GM21529 (cell line): ENCODE measurements around the gene FAM111A.
"Not testable (repeated sequence)": the region's sequence is repeated elsewhere in the genome, so short reads cannot be mapped to it uniquely, and the experiment has no call there.

Source experiments
- ATAC-seq: cut with Tn5 transposase; IDR thresholded peaks from one replicate; pipeline ENCODE4 v1.9.1; 2021; ENCODE audit not compliant: unreplicated experiment

Gene FAM111A, protein sequence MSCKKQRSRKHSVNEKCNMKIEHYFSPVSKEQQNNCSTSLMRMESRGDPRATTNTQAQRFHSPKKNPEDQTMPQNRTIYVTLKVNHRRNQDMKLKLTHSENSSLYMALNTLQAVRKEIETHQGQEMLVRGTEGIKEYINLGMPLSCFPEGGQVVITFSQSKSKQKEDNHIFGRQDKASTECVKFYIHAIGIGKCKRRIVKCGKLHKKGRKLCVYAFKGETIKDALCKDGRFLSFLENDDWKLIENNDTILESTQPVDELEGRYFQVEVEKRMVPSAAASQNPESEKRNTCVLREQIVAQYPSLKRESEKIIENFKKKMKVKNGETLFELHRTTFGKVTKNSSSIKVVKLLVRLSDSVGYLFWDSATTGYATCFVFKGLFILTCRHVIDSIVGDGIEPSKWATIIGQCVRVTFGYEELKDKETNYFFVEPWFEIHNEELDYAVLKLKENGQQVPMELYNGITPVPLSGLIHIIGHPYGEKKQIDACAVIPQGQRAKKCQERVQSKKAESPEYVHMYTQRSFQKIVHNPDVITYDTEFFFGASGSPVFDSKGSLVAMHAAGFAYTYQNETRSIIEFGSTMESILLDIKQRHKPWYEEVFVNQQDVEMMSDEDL

DNA sequence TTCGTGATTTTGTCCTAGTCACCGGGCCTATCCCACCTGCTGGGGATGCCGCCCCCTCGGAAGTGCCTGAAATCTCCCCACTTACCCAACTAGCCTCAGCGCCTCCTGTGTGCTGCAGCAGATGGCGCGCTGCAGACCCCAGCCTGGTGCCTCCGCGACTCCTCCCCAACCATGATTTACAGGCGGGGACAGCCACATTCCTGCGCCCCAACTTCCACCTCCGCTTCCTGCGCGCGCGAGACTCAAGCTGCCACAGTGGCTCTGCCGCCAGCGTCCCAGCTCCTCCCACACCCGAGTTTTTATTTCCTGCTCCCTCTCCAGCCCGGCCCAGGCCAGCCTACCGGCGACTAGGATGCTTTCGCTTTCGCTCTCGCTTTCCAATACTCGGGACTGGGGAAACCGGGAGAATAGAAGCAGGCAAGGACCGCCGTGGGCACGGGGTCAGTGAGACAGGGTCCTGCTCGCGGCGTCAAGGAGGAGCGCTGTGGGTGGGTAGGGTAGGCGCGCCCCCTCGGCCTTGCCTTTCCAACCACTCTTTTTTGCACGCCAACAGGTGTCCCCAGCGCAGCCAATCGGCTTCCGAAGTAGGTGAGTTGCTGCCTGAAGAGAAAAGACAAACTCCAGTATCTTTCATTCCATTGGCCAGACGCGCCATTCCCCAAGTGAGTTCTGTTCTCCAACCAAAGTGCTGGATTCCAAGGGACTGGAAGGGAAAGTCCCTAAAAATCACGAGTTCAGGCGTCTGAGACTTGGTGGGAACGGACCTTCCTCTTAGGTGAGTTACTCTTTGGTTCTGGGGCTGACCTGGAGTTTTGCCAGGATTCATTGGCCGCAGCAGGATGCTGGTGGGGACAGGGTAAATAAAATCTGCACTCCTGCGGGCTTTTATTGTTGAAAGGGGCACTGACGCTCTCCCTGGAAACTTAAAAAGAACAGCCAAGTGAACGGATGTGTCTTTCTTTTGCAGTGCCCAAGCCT, at the start of gene FAM111A:
TSS of gene FAM111A (plus strand) at position 327 of the 978 bp plus-strand sequence. CDS start 6,017 bp downstream, outside the sequence.
- peak; percentile 69 for ATAC-seq

DNA sequence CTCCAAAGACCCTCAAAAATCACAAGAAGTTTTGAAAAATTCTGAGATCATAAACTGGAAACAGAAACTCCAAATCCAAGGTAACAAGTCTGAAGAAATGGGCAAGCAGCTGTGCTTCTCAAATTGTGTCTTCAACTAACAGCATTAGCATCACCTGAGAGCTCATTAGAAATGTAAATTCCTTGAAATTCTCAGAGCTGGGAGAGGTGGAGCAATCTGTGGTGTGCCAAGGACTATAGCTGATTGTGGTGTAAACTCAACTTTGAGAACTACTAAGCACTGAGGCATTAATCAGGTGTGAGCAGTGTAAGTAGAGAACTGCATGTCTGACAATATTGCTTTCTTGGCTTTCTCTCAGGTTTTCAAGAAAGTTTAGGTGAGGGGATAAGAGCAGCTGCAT, 49.1 kb upstream of the FAM111A start:
- ATAC-seq = not testable (repeated sequence)

DNA sequence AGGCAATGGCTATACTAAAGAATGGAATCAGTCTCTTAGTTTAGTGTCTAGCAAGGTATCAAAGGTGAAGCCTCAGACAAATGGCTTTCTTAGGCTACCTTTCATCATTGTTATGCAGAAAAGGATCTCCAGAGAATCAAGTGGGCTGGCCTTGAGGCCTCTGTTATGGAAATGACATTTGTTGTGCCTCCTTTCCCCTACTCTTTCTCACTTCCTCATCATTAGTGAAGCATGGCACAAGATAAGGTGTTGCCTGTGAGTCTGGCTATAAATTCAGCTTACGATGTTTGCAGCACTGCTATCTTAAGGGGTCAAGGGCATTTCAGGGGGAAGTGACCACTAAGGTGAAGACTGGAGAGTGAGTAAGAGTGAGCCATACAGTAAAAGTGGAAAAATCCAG, 47.4 kb upstream of the FAM111A start:
- ATAC-seq = peak; percentile 73

DNA sequence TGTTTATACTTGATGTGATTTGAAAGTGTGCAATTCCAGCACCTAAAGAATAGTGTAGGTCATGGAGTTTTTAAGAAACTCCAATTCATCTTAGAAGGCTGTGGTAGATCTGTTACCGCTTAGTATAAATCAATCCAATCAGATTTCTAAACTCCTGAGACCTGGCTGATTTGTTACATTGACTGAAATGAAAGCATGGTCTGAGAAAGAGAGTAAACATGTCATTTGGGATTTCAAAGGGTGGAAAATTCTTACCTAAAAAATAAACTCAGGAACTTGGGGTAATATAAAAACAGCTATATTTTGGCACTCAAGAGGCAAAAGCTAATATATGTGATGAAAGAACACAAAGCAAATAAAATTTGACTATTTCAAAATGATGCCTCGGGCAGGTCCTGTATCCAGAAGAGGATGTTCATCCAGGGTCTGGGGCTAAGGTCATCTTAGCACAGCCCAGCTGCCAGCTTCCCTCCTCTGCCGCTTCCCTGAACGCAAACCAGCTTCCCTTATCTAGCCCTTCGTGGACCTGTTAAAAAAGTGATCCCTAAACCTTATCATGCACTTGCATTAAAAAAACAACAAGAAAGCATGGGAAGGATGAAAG, 46.6 kb upstream of the FAM111A start:
- ATAC-seq = not testable (repeated sequence)

DNA sequence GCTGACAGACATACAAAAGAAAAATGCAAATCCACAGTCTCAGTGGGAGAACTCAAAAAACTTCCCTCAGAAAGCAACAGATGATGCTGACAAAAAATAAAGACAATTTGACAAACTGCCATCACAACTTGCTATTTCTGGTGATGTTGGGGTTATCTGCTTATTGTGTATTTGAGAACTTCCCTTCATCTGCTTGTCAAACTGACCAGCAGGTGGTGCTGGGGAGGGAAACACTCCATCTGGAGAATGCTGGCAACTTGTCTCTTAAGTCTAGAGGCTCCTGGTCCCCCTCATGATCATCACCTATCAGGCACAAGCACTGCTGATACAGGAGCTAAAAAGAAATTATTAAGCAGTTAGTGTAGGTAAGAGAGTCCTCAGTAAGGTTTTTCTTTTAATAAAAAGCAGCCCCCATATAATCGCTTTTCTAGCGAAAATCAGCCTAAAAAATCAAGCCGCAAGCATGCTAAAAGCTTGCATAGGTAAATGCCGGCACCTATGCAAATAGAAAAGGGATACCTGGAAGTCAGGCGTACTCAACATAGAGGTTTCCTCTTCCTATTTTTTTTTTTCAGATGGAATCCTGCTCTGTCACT, 45.4 kb upstream of the FAM111A start:
- peak; percentile 49 for ATAC-seq

DNA sequence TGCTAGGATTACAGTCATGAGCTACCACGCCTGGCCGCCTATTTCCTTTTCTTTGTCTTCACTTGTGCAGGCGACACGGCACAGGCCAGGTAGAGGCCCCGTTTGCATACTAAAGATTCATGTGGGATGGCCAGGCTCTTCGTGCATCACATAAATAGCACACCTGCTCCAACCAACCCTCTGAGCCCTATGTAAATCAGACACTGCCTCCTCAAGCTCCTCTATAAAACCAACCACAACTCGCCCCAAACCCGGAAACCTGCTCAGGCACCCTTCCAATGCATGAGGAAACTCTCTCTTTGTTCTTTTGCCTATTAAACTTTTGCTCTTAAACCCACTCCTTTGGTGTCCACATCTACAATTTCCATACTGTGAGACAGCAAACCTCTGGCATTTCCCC, 44.7 kb upstream of the FAM111A start:
- ATAC-seq = not testable (repeated sequence)

DNA sequence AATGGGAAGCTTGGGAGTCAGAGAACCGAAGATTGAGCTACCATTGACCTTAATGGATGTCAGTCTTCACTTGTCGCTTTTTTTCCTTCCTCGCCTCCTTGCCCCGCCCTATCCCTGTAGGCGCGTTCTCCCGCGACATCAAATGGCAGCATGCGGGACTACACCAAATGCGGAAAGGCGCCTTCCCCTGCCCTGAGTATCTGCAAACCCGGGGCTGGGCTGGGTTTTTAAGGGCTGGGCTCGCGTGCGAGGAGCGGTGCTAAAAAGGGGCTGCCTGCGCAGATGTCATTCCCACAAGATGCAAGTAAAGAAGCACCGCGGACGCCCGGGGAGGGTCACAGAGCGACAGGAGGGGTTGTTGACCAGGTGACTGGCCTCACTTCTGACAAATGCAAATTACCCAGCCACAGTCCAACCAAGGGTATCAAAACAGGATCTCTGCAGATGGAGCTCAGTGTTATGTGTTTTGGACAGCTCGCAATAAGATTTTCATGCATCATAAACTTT, 40.3 kb upstream of the FAM111A start:
- ATAC-seq = peak; percentile 70

DNA sequence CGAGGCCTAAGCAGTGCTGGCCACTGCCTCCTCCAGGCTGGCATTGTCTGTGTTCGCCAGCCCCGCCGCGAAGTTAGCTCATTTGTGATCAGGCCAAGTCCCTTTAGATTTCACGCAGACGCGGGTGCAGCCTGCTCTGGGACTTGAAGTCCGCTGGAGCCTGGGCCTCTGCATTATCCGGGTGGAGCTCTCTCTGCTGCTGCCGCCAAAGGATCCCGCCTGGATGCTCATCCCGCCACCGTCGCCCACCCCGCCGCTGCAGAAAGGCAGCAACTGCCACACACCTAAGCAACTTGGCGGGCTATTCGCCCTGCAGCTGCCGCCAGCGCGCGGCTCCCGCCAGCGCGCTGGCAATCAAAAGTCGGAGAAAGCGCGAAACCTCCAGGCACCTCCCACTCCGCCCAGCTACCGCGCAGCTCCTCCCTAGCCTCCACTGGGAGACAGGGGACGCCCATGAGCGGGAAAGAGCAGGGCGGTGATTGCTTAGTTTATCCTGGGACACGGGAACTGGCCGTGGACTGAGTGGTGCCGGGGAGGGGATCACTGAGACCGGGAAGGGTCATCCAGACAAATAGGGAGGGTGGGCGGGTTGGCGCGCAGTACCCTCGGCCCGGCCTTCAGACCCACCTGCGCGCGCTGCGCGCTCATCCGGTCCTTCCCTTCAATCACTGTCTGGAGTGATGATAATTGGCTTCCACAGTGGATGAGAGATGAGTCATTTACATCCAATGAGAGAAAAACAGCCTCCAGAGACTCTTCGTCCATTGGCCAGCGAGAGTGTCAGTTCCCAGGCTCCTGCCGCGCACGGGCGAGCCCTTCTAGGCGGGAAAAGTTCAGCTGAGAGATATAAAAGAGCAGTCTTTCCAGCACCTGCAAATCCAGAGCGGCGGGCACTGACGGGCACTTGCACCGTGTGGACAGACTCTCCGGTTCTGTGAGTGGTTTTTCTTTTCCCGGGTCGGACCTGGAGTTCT, 36.0 kb upstream of the FAM111A start, which contains the start of gene FAM111B:
TSS of gene FAM111B (plus strand) at position 875 of the 974 bp plus-strand sequence. CDS start 2,389 bp downstream, outside the sequence.
- peak; percentile 70 for ATAC-seq

DNA sequence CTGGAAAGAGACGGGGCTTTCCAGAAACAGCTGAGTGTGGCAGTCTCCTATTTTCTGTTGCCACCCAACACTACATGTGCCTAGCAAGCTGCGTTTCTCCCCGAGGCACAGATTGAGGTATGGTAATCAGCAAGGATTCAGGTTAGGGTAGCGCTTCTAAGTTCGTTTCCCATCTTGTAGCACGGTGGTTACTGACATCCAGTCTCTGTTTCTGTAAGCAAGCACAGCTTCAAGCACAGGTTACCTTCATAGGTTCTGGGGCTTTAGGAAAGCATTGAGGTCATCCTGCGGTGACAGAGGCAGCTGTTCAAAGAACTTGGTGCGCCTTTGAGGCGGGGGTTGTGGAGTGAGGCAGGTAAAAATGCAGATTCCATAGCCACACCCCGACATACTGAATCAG, 34.9 kb upstream of the FAM111A start:
- ATAC-seq = peak; percentile 41

DNA sequence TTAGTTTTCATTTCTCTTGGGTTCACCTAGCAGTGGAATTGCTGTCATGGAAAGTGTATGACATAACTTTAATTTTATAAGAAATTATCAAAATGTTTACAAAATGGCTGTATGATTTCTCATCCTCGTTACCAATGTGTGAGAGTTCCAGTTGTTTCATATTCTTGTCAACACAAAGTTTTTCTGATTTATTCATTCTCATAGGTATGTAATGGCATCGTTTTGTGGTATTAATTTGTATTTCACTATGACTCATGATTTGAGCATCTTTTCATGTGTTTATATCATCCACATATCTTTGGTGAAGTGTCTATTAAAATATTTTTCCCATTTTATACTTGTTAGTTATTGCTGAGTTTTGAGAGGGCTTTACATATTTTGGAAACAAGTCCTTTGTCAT, 30.2 kb upstream of the FAM111A start:
- ATAC-seq = no peak

DNA sequence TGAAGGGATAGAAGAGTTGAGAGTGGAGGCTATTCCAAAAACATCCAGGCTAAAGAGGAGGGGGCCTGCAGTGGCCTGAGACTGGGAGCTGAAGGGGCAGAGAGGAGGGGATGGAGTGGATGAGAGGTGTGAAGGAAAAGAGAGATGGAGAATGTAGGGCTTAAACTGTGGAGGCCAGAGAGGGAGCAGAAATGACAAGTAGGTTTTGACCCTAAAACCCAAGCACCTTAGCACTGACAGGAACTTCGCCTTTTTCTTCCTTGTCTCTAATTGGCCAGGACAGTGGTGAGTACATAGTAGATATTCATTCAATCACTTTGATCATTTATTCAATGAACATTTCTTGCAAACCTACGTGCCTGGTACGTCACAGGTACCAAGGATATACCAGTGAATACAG, 28.3 kb upstream of the FAM111A start:
- ATAC-seq = no peak

DNA sequence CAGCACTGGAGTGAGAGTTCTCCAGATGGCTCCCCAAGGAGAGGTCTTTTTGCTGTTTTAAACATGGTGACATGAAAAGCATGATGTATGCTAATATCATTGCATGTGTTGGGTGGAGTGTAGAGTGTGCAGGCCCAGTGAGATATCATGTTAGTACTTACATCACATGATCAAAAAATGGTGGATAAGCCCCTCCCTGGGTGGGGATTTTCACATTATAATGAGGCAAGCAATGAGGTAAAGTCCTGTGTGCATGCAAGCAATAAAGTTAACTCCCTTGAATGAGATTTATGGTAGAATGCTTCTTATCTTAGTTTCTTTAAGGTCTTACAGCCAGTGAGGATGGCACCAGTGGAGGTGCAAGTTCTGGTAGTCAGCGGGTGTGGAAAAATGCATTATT, 27.1 kb upstream of the FAM111A start:
- no peak for ATAC-seq

DNA sequence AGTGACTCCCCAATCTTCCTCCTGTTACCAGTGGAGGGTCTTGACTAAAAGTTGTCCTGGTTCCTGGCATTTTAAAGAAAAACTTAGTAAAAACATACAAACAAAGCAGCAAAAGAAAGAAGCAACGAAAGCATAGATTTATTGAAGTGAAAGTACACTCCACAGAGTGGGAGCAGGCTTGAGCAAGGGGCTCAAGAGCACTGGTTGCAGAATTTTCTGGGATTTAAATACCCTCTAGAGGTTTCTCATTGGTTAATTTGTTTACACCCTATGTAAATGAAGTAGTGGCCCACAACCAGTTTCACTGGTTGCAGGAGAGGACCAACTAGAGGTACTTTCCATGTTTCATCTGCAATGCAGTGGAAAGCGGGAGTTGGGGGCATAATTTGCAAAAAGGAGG, 24.9 kb upstream of the FAM111A start:
- no peak for ATAC-seq

DNA sequence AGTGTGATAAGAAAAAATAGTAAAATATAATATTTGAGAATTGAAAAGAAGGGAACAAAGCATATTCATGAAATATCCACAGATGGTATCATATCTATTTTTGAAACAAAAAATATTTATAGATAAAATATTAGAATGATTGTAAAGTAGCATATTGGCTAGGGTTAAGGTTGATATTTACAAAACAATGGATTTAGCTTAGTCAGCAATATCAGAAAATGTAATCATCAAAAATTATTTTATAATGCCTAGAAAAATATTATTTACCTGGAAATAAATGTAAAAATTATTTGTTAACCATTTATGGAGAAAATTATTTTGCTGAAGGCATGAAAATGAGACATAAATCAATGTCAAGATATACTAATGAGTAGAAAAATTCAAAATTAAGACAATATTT, 22.8 kb upstream of the FAM111A start:
- ATAC-seq = no peak

DNA sequence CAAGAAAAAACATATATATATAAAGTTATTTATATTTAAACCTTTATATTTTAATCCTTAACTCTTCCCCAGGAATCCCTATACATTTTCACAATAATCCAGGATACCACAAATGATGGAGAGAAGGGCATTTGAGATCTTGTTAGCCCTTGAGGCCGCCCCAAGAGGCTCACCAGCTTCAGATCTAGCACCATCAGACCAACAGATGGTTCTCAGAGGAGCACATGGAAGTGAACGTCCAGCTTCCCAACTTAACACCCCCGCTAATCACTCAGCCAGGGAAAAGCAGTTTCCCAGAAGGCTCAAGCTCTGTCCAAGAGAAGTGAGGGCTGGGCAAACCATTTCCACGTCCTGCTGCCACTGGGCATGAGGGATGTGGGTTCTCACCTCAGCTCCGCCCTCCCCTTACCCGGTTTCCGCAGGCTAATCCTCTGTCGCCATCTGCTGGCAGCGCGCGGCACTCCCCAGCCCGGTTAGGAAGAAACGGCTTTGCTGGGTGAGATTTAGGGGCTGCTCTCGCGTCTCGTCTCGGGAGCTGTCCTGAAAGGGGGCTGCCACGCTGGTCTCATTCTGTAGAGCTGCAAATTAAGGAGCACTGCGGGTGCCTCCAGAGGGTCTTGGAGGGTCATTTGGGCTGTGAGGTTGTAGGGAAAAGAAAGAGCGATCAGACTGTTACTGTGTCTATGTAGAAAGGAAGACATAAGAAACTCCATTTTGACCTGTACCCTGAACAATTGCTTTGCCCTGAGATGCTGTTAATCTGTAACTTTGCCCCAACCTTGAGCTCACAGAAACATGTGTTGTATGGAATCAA, 6.8 kb upstream of the FAM111A start:
- peak; percentile 98 for ATAC-seq

DNA sequence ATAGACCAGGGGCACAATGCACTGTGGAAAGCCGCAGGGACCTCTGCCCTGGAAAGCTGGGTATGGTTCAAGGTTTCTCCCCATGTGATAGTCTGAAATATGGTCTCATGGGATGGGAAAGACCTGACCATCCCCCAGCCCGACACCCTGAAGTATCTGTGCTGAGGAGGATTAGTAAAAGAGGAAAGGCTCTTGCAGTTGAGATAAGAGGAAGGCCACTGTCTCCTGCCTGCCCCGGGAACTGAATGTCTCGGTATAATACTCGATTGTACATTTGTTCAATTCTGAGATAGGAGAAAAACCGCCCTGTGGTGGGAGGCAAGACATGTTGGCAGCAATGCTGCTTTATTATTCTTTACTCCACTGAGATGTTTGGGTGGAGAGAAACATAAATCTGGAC, 6.1 kb upstream of the FAM111A start:
- ATAC-seq = not testable (repeated sequence)

DNA sequence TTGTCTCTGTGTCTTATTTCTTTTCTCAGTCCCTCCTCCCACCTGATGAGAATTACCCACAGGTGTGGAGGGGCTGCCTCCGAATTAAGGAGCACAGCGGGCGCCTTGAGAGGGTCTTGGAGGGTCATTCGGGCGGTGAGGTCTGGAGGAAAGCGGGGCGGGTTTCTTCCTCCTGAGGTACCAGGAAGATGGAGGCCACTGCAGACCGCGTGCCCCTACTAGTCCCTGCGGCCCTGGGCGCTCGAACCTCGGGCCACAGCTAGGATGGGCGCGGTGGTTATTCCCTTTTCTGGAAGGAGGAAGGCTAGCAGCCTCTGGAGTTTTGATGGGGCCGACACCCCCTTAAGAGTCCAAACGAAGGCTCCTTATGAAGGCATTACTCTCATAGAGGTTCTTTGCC, 5.5 kb upstream of the FAM111A start:
- ATAC-seq = no peak

DNA sequence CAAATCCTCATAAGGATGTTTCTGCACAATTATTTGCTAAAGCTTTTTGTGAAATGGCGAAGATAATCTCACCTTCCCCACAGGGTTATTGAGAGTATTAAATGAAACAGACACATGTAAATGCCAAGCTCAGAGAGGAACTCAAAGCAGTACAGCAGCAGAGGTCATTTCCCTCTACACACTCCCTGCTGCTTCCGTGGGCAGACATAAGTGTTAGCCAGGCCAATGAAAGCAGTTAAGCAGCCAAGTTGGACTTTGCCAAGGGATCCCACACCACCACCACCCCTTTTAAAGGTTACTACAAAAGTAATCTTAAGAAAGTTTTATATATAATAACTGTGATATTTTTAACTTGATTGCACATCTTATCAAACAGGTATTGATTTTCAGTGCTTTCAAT, 4.0 kb upstream of the FAM111A start:
- ATAC-seq = no peak
